GM19452 (cell line): ENCODE data around the gene PDE10A.

Source experiments
- ATAC-seq: cut with Tn5 transposase; IDR thresholded peaks from one replicate; pipeline ENCODE4 v1.9.1; 2021; ENCODE audit not compliant: unreplicated experiment

PDE10A gene

GRCh38 chr6:165678904-165679303 lies 15.9 kb upstream of the PDE10A start:
- ATAC-seq, result no peak

GRCh38 chr6:165678429-165678828 lies 15.4 kb upstream of the PDE10A start:
- ATAC-seq, result no peak

GRCh38 chr6:165677091-165677490 lies 14.1 kb upstream of the PDE10A start:
- ATAC-seq, result no peak

- no peak for ATAC-seq
These were observed 13.5 kb upstream of the PDE10A start for GRCh38 chr6:165676435-165677068.

- no peak for ATAC-seq
These were observed 12.1 kb upstream of the PDE10A start for GRCh38 chr6:165675120-165675519.

- no peak for ATAC-seq
These were observed 11.4 kb upstream of the PDE10A start for GRCh38 chr6:165674155-165675029.

- no peak for ATAC-seq
These were observed 8.3 kb upstream of the PDE10A start for GRCh38 chr6:165671222-165671768.

- ATAC-seq, result no peak
These were observed 5.9 kb upstream of the PDE10A start for GRCh38 chr6:165668951-165669350.

GRCh38 chr6:165665384-165665672 lies 2.3 kb upstream of the PDE10A start:
- ATAC-seq, result no peak

GRCh38 chr6:165664559-165665383 lies 1.7 kb upstream of the PDE10A start:
- no peak for ATAC-seq

GRCh38 chr6:165663736-165664558 lies 906 bp upstream of the PDE10A start:
- no peak for ATAC-seq

- no peak for ATAC-seq
These were observed 315 bp upstream of the PDE10A start for GRCh38 chr6:165663377-165663735.

- ATAC-seq, result no peak
These were observed 846 bp downstream of the PDE10A start for GRCh38 chr6:165662041-165662748.

GRCh38 chr6:165661664-165662025 lies 1.4 kb downstream of the PDE10A start:
- no peak for ATAC-seq

- ATAC-seq, result no peak
These were observed 2.0 kb downstream of the PDE10A start for GRCh38 chr6:165660857-165661663.

- ATAC-seq, result no peak
These were observed 2.8 kb downstream of the PDE10A start for GRCh38 chr6:165659945-165660856.

GRCh38 chr6:165658395-165659058 lies 4.5 kb downstream of the PDE10A start:
- ATAC-seq, result no peak

GRCh38 chr6:165657325-165657680 lies 5.7 kb downstream of the PDE10A start:
- ATAC-seq, result no peak
